Naive thymus-derived CD8-positive, alpha-beta T cell (primary cell): ENCODE data around the gene SPTBN4. TPM values are rescaled to one million over a fixed set of nuclear protein-coding genes. Genes with fewer than 3 reads are reported as not detected.

Source experiments
- ATAC-seq, 2 donors: fragments of 150-1000 bp; cut with Tn5 transposase in 1 of 2; sonication (Bioruptor Pico), chemical (Tn5 transposase) in 1 of 2; 1 replicate in 1 of 2; 2 replicates in 1 of 2; pipeline ENCODE4 v1.10.0; 2021; ENCODE audit warnings: mild to moderate bottlenecking in 2 of 2, moderate library complexity in 2 of 2
- POLR2A ChIA-PET: fragments of 350-600 bp; sonication (Branson Sonifier 250); formaldehyde crosslinking; loops from one replicate; lab custom pipeline; 2021; ENCODE audit warnings: antibody characterized with exemption; lab: Charles Lee
- DNase-seq, 10 donors: peaks; one replicate each; pipeline versions ENCODE4 v3.0.0 to v3.0.0-alpha.2; 2020 to 2022
- H3K27ac Mint-ChIP-seq, 10 donors: one replicate each; pipeline ENCODE4 v1.8.0; 2020 to 2022; ENCODE audit warnings: mild to moderate bottlenecking in 10 of 10, mixed read lengths in 10 of 10, moderate library complexity in 4 of 10, inconsistent platforms in 1 of 10
- H3K27me3 Mint-ChIP-seq, 5 donors: one replicate each; pipeline ENCODE4 v1.8.0; 2021 to 2022; ENCODE audit warnings: mixed read lengths in 5 of 5
- H3K36me3 Mint-ChIP-seq, 3 donors: one replicate each; pipeline ENCODE4 v1.8.0; 2020 to 2022; ENCODE audit warnings: mixed read lengths in 3 of 3, mild to moderate bottlenecking in 2 of 3, inconsistent platforms in 1 of 3
- H3K4me1 Mint-ChIP-seq, 4 donors: one replicate each; pipeline ENCODE4 v1.8.0; 2021 to 2022; ENCODE audit warnings: mixed read lengths in 4 of 4
- H3K4me3 Mint-ChIP-seq, 10 donors: one replicate each; pipeline ENCODE4 v1.8.0; 2020 to 2022; ENCODE audit warnings: mild to moderate bottlenecking in 10 of 10, mixed read lengths in 10 of 10, moderate library complexity in 6 of 10, inconsistent platforms in 1 of 10
- H3K9me3 Mint-ChIP-seq, 9 donors: one replicate each; pipeline ENCODE4 v1.8.0; 2020 to 2022; ENCODE audit warnings: mixed read lengths in 9 of 9, mild to moderate bottlenecking in 3 of 9, inconsistent platforms in 1 of 9, moderate library complexity in 1 of 9
- polyA plus RNA-seq, 3 donors: library from polyadenylated mRNA; unstranded; fragments of 300-500 nt; fragmentation: Illumina TruSeq; gene quantifications; one replicate each; pipeline ENCODE4 v1.2.3, GENCODE V29; 2021
- total RNA-seq, 8 experiments: library from RNA in 2 of 8; stranded (reverse) in 2 of 8; gene quantifications; one replicate each; pipeline ENCODE4 v1.2.3 and lab custom pipeline; 2021 to 2026

The SPTBN4 gene
- total and polyA plus RNA-seq, 5 experiments from 2014 or later = 0.13 to 0.62 (median 0.47) TPM; not detected in 2

DNA sequence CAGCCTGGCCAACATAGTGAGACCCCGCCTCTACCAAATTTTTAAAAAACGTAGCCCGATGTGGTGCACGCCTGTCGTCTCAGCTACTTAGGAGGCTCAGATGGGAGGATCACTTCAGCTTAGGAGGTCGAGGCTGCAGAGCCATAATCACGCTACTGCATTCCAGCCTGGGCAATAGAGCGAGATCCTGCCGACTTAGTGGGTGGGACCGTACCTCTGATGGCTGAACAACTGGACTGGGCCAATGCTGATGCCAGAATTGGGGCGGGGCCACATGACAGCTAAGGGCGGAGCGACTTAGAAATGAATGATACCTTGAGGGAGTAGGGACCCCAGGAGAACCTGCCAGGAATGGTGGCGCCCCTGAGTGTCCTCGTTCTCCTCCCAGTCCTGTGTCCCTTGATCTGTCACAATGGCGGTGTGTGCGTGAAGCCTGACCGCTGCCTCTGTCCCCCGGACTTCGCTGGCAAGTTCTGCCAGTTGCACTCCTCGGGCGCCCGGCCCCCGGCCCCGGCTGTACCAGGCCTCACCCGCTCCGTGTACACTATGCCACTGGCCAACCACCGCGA, 137.9 kb downstream of the SPTBN4 start:
- H3K27me3 Mint-ChIP-seq = peaks cover 7 to 24% (median 11%) of the 10 kb centered on the region in 5 donors
- no peaks in the 10 kb centered on the region for H3K9me3 Mint-ChIP-seq
- peaks cover 31 to 86% (median 70%) of the 10 kb centered on the region in 4 donors for H3K4me1 Mint-ChIP-seq
- peak overlapping the region in 9 of 10 donors; percentile 66 to 96 (median 92) for H3K27ac Mint-ChIP-seq
- POLR2A ChIA-PET = interaction anchor here (0.5 to 3.7 kb wide), 5 partner anchors 10 to 658 kb away, joined by 3 to 28 read pairs (median 5); partner anchors contain the start of gene AKT2
- ATAC-seq (peak in 1 of 2 donors; percentile 0), DNase-seq (peak in 1 of 10 donors; percentile 5)
- peak overlapping the region; percentile 79 to 93 (median 88) for H3K4me3 Mint-ChIP-seq
- no peaks in the 10 kb centered on the region for H3K36me3 Mint-ChIP-seq

DNA sequence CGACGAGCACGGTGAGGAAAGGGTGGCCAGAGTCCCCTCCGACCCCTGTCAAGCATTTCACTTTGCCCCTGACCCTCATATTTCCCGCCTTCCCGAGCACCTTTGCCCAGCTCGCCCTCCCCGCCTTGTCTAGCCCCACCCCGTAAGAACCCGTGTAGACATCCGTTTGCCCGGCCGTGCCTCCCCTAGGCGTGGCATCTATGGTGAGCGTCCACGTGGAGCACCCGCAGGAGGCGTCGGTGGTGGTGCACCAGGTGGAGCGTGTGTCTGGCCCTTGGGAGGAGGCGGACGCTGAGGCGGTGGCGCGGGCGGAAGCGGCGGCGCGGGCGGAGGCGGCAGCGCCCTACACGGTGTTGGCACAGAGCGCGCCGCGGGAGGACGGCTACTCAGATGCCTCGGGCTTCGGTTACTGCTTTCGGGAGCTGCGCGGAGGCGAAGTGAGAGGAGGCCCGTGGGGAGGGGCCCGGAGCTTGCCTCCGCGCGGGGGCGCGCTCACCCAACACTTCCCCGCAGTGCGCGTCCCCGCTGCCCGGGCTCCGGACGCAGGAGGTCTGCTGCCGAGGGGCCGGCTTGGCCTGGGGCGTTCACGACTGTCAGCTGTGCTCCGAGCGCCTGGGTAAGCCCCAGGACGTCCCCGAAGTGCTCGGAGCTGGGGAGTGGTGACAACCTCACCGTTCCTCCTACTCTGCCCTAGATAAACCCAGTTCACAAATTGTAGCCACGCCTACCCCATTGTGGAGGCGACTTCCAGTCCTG, 138.6 kb downstream of the SPTBN4 start:
- DNase-seq = peak; percentile 57 to 91 (median 71)
- Mint-ChIP-seq H3K4me1 (peaks cover 37 to 88% (median 73%) of the 10 kb centered on the region in 4 donors), H3K4me3 (peak overlapping the region; percentile 79 to 93 (median 88)), H3K36me3 (no peaks in the 10 kb centered on the region), H3K9me3 (no peaks in the 10 kb centered on the region), H3K27ac (peak overlapping the region; percentile 37 to 96 (median 92)), H3K27me3 (peaks cover 6 to 17% (median 10%) of the 10 kb centered on the region in 5 donors)
- ATAC-seq = peak; percentile 47 to 57
- POLR2A ChIA-PET = interaction anchor here (0.6 to 3.7 kb wide), 8 partner anchors 9 to 320 kb away, joined by 3 to 28 read pairs (median 4); partner anchors contain the start of genes AKT2, C19orf47 and PLD3

DNA sequence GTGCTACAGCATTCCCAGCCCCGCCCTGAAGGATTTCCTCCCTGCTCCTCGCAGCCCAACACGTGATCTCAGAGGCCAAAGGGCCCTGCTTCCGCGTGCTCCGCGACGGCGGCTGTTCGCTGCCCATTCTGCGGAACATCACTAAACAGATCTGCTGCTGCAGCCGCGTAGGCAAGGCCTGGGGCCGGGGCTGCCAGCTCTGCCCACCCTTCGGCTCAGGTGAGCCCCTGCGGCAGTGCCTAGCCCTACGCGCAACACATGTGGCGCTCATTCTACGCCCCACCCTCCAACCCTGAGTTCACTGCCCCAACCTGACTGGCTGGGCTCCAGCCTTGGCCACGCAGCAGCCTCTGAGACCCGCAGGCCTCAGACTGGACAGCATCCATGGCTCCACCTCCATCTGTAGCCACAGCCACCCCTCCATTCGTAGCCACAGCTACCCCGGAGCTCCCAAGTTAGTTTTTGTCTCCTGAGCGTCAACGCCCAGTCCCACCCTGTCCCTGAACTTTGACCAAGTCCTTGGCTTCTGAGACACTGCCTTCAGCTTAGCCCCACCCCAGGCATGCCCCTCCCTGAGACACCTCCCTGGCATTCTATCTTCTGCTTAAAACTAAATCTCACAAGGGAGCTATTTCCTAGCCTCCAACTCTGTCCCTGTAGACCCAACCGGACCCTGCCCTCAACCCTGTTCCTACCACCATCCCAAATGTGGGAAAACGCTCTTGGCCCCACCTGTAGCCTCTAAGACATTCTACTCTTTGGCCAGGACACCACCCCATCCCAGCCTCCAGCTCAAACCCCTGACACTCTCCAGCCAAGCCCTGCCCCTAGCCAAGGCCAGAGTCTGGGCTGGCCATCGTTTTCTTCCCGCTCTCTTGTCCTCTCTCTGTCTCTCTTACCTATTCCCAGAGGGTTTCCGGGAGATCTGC, 140.8 kb downstream of the SPTBN4 start:
- ATAC-seq (no peak), DNase-seq (peak in 1 of 10 donors; percentile 38)
- Mint-ChIP-seq H3K4me1 (peaks cover 39 to 88% (median 79%) of the 10 kb centered on the region in 4 donors), H3K36me3 (no peaks in the 10 kb centered on the region), H3K4me3 (peak overlapping the region in 8 of 10 donors; percentile 19 to 83 (median 48)), H3K27ac (peak overlapping the region in 8 of 10 donors; percentile 25 to 83 (median 69)), H3K9me3 (no peaks in the 10 kb centered on the region), H3K27me3 (peaks cover 0 to 3% (median 0%) of the 10 kb centered on the region in 5 donors)
- POLR2A ChIA-PET = interaction anchor here (1.2 to 1.7 kb wide), 2 partner anchors 8 to 37 kb away, joined by 3 to 7 read pairs; no protein-coding TSS in a partner anchor

DNA sequence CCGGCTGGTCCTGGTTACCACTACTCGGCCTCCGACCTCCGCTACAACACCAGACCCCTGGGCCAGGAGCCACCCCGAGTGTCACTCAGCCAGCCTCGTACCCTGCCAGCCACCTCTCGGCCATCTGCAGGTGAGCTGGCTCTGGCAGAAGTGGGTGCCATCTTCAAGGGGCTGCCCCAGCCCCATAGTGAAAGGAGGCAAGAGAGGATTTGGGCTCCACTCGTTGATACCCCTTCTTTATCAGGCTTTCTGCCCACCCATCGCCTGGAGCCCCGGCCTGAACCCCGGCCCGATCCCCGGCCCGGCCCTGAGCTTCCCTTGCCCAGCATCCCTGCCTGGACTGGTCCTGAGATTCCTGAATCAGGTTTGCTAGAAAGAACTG, 141.4 kb downstream of the SPTBN4 start:
- Mint-ChIP-seq H3K27me3 (no peaks in the 10 kb centered on the region), H3K36me3 (no peaks in the 10 kb centered on the region), H3K4me3 (peak overlapping the region in 8 of 10 donors; percentile 29 to 89 (median 66)), H3K9me3 (no peaks in the 10 kb centered on the region), H3K4me1 (peaks cover 39 to 88% (median 76%) of the 10 kb centered on the region in 4 donors), H3K27ac (peak overlapping the region in 7 of 10 donors; percentile 25 to 76 (median 61))
- peak in 1 of 10 donors; percentile 53 for DNase-seq
- ATAC-seq = no peak
- POLR2A ChIA-PET = interaction anchor here (1.7 kb wide), 1 partner anchor 9 kb away, joined by 7 read pairs; no protein-coding TSS in a partner anchor

DNA sequence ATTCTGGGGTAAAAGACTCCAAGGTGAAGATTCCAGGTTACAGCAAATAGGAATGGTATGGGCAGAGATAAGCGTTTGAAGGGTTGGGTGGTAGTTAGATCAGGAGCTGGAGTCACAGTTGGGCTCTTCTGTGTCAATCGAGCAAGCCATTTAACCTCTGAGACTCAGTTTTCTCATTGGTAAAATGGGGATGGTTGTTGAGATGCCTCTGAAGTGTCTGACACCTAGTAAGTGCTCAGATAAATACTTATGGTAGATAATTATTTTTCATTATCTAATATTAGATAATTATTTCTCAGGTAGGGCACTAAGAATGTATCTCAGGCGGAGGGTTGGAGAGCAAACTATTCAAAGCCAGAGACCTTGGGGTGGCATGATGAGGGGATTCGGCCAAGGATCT, 142.2 kb downstream of the SPTBN4 start:
- Mint-ChIP-seq H3K27ac (peak overlapping the region; percentile 79 to 99 (median 92)), H3K4me1 (peaks cover 41 to 88% (median 76%) of the 10 kb centered on the region in 4 donors), H3K9me3 (no peaks in the 10 kb centered on the region), H3K27me3 (no peaks in the 10 kb centered on the region), H3K36me3 (no peaks in the 10 kb centered on the region), H3K4me3 (peak overlapping the region; percentile 77 to 89 (median 84))
- POLR2A ChIA-PET = interaction anchor here (1.3 to 1.8 kb wide), 3 partner anchors 26 to 169 kb away, joined by 3 to 11 read pairs (median 6); partner anchors contain the start of gene RAB4B
- DNase-seq = no peak
- ATAC-seq = no peak

DNA sequence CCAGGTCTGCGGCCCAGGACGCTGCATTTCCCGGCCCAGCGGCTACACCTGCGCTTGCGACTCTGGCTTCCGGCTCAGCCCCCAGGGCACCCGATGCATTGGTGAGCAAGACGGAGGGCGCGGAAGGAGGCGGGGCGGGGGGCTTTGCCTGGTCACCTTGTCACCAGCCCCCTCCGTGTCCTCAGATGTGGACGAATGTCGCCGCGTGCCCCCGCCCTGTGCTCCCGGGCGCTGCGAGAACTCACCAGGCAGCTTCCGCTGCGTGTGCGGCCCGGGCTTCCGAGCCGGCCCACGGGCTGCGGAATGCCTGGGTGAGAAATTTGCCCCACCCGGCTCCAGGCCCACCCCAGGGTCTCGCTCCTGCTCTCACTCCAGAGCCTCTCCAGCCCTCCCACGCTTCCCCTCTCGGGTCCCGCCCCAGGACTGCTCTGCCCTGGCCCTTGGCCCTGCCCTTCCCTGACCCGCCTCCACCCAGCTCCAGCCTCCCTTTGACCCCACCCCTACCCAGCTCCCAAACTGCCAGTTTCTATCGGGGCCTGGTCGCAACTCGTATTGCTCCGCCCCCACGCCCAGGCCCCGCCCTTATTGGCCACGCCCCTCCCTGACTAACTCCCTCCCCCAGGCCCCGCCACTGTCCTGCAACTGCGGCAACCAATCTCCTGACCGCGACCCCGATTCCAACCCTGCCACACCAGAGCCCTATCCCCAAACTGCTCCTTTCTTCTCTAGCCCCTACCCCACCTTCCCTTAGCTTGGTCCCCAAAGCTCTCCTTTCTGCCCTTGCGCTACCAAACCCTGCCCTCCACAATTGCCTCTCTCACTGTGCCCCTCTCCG, 143.0 kb downstream of the SPTBN4 start:
- Mint-ChIP-seq H3K4me3 (peak overlapping the region; percentile 77 to 89 (median 84)), H3K9me3 (no peaks in the 10 kb centered on the region), H3K4me1 (peaks cover 42 to 90% (median 72%) of the 10 kb centered on the region in 4 donors), H3K27me3 (no peaks in the 10 kb centered on the region), H3K36me3 (no peaks in the 10 kb centered on the region), H3K27ac (peak overlapping the region; percentile 79 to 99 (median 93))
- POLR2A ChIA-PET = interaction anchor here (0.6 to 1.8 kb wide), 12 partner anchors 10 to 1610 kb away, joined by 3 to 11 read pairs (median 4); partner anchors contain the start of genes HNRNPUL1 and RAB4B
- DNase-seq (peak; percentile 68 to 89 (median 79)), ATAC-seq (peak; percentile 18 to 36)

DNA sequence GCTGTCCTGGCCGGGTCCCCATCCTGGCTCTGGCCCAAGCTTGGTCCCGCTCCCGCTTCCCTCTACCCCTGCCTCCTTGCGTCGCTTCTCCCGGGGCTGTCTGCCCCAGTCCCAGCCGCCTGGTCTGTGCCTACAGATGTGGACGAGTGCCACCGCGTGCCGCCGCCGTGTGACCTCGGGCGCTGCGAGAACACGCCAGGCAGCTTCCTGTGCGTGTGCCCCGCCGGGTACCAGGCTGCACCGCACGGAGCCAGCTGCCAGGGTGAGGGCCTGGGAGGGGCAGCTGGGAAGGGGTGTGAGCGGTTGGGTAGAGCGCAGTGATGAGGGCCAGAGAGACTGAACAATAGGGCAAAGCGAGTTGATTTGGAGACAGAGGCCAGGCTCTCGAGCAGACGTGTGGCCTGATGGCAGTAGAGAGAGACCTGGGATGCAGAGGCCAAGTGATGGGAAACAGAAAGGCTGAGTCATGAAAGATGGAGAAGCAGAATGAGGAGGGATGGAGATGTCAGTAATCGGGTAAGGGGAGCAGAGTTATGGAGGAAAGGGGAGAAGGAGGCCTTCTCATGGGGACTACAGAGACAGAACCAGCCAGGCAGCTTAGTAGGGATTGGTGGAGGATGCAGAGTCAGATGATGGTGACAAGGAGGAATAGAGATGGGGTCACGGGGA, 143.7 kb downstream of the SPTBN4 start:
- peak overlapping the region; percentile 77 to 89 (median 84) for H3K4me3 Mint-ChIP-seq
- H3K9me3 Mint-ChIP-seq = no peaks in the 10 kb centered on the region
- no peaks in the 10 kb centered on the region for H3K27me3 Mint-ChIP-seq
- ATAC-seq = peak; percentile 44 to 65
- H3K4me1 Mint-ChIP-seq = peaks cover 43 to 90% (median 71%) of the 10 kb centered on the region in 4 donors
- POLR2A ChIA-PET = interaction anchor here (0.6 to 1.8 kb wide), 10 partner anchors 10 to 1609 kb away, joined by 3 to 11 read pairs (median 4); partner anchors contain the start of gene HNRNPUL1
- DNase-seq = peak; percentile 43 to 86 (median 76)
- peak overlapping the region; percentile 79 to 99 (median 93) for H3K27ac Mint-ChIP-seq
- H3K36me3 Mint-ChIP-seq = no peaks in the 10 kb centered on the region

DNA sequence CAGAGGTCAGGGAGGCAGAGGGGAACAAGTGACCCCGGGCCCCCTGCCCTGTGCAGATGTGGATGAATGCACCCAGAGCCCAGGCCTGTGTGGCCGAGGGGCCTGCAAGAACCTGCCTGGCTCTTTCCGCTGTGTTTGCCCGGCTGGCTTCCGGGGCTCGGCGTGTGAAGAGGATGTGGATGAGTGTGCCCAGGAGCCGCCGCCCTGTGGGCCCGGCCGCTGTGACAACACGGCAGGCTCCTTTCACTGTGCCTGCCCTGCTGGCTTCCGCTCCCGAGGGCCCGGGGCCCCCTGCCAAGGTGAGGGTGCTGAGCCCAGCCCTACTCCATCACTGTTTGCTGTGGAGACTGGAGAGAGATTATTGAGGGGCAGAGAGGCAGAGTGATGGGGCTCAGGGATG, 144.3 kb downstream of the SPTBN4 start:
- Mint-ChIP-seq H3K9me3 (no peaks in the 10 kb centered on the region), H3K4me1 (peaks cover 42 to 89% (median 68%) of the 10 kb centered on the region in 4 donors), H3K4me3 (peak overlapping the region; percentile 36 to 89 (median 83)), H3K27me3 (no peaks in the 10 kb centered on the region), H3K27ac (peak overlapping the region; percentile 79 to 99 (median 93)), H3K36me3 (peaks cover 0 to 3% (median 0%) of the 10 kb centered on the region in 3 donors)
- ATAC-seq = no peak
- no peak for DNase-seq
- POLR2A ChIA-PET = interaction anchor here (0.8 to 1.8 kb wide), 5 partner anchors 9 to 653 kb away, joined by 3 to 11 read pairs (median 6); partner anchors contain the start of genes HNRNPUL1 and LTBP4

DNA sequence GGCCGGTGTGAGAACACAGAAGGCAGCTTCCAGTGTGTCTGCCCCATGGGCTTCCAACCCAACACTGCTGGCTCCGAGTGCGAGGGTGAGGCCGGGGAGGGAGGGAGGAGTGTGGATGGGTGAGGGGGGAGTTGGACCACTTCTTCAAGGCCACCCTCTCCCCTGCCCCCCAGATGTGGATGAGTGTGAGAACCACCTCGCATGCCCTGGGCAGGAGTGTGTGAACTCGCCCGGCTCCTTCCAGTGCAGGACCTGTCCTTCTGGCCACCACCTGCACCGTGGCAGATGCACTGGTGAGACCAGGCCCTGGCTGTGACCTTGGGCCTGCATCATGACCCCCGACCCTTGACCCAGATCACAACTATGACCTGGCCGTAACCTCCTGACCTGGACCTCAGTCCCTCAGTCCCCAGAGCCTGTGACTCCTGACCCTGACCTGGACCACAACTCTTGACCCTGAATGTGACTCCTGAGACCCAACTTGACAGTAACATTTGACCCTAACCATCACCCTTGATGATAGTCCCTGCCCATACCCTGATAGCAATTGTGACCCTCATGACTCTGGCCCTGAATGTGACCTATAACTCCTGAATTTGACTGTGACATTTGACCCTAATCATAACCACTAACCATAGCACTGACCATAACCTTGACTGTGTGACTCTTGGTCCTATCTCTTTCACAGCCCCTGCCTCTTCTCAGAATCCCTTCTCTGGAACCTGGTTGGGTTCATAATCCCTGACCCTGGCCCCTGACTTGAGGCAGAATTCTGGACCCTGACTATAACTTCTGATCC, 145.3 kb downstream of the SPTBN4 start:
- Mint-ChIP-seq H3K36me3 (peaks cover 0 to 3% (median 0%) of the 10 kb centered on the region in 3 donors), H3K4me3 (peak overlapping the region in 9 of 10 donors; percentile 89 to 97 (median 94)), H3K27me3 (no peaks in the 10 kb centered on the region), H3K27ac (peak overlapping the region; percentile 43 to 96 (median 92)), H3K4me1 (peaks cover 40 to 86% (median 64%) of the 10 kb centered on the region in 4 donors), H3K9me3 (no peaks in the 10 kb centered on the region)
- ATAC-seq (no peak), DNase-seq (no peak)
- POLR2A ChIA-PET = interaction anchor here (1.0 kb wide), 1 partner anchor 11 kb away, joined by 3 read pairs; the partner anchor contains the start of gene LTBP4
